GM13977 (cell line): ENCODE data around the gene C19orf25.
"Not testable (repeated sequence)": the region's sequence is repeated elsewhere in the genome, so short reads cannot be mapped to it uniquely, and the experiment has no call there.

Experiments
- DNase-seq: peaks from one replicate; pipeline ENCODE4 v3.0.0; 2012; ENCODE audit warnings: low spot score
- in situ Hi-C: fragments of 300-500 bp; cut with MboI; formaldehyde crosslinking; loops from one replicate; pipeline ENCODE4 v1.12.0; 2022; ENCODE audit warnings: low sequenced_read_pairs, low pct_unique_long_range_greater_than_20kb, mixed read lengths, inconsistent platforms; ENCODE audit not compliant: unreplicated experiment
- TF ChIP-seq, protein P1 (sequence below): IDR thresholded peaks from 2 replicates; pipeline ENCODE4 v1.5.1; 2012; ENCODE audit warnings: mild to moderate bottlenecking, control low read depth; ENCODE audit not compliant: insufficient read depth; ENCODE audit errors: extremely low read depth, missing control alignments

Gene C19orf25

DNA sequence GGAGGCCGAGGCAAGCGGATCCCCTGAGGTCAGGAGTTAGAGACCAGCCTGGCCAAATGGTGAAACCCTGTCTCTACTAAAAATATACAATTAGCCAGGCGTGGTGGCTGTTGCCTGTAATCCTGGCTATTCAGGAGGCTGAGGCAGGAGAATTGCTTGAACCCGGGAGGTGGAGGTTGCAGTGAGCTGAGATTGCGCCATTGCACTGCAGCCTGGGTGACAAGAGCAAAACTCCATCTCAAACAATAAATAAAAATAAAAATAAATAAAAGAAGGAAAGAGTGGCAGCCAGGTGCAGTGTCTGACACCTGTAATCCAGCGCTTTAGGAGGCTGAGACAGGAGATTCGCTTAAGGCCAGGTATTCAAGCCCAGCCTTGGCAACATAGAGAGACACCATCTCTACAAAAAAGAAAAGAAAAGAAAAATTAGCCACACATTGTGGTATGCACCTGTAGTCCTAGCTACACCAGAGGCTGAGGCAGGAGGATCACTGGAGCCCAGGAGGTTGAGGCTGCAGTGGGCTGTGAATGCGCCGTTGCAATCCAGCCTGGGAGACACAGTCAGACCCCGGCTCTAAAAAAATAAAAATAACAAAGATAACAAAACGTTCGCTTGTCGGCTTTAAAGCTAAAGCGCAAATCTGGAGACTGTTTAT is 23.5 kb upstream of the C19orf25 start:
- in situ Hi-C loops, result no loop called here
- DNase-seq, result no peak
- TF ChIP-seq, protein P1, sequence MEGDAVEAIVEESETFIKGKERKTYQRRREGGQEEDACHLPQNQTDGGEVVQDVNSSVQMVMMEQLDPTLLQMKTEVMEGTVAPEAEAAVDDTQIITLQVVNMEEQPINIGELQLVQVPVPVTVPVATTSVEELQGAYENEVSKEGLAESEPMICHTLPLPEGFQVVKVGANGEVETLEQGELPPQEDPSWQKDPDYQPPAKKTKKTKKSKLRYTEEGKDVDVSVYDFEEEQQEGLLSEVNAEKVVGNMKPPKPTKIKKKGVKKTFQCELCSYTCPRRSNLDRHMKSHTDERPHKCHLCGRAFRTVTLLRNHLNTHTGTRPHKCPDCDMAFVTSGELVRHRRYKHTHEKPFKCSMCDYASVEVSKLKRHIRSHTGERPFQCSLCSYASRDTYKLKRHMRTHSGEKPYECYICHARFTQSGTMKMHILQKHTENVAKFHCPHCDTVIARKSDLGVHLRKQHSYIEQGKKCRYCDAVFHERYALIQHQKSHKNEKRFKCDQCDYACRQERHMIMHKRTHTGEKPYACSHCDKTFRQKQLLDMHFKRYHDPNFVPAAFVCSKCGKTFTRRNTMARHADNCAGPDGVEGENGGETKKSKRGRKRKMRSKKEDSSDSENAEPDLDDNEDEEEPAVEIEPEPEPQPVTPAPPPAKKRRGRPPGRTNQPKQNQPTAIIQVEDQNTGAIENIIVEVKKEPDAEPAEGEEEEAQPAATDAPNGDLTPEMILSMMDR, result no peak

DNA sequence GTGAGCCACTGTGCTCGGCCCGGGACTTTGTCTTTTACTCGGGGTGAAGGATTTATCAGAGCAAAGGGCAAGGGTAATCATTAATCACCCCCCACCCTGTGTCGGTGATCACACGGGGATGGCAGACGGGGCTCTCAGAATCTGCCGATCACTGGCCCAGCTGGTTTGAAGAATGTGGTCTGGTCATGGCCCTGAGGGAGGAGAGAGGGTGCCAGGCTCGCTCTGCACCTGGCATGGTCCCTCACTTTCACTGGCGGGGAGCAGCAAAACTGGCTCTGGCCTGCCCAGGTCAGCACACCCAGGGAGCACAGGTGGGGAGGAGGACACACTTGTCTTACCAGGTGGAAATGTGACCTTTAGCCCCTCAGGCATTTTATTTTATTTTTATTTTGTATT is 22.2 kb upstream of the C19orf25 start:
- no peak for DNase-seq
- in situ Hi-C loops, result no loop called here

DNA sequence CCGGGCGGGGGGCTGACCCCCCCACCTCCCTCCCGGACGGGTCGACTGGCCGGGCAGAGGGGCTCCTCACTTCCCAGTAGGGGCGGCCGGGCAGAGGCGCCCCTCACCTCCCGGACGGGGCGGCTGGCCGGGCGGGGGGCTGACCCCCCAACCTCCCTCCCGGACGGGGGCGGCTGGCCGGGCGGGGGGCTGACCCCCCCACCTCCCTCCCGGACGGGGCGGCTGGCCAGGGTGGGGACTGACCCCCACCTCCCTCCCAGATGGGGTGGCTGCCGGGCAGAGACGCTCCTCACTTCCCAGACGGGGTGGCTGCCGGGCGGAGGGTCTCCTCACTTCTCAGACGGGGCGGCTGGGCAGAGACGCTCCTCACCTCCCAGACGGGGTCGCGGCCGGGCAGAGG is 20.2 kb upstream of the C19orf25 start:
- DNase-seq, in situ Hi-C loops: not testable (repeated sequence)

More for the DNA sequence above, 22.2 kb upstream of the C19orf25 start:
- TF ChIP-seq, protein P1, result no peak

DNA sequence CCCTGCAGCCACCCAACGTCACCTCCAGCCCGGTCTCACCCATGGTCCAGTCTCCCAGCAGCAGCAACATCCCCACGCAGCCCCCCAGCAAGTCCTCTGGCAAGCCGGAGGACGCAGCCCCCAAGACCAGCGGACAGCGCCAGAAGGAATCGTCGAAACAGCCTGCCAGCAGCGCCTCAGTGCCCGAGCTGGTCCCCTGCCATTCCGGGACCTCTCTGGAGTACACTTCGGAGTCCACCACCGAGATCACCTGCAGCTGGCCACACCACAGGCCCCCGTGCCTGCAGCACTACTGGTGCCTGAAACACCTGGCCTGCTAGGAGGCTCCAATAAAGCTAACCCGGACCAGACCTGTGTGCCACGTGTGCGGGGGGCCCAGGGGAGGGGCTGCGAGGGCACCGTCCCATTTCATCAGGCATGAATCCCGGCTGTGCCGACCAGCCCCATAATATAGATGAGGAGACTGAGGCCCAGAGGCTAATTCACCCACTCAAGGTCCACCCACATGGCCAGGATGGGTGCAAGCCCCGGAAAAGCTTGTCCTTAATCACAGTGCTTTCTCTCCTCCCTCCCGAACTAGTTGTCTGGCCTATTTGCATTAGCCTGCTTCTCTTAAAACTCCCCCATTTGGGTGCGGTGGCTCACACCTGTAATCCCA is 18.7 kb upstream of the C19orf25 start:
- in situ Hi-C loops, result no loop called here
- TF ChIP-seq, protein P1, result no peak
- DNase-seq, result no peak

DNA sequence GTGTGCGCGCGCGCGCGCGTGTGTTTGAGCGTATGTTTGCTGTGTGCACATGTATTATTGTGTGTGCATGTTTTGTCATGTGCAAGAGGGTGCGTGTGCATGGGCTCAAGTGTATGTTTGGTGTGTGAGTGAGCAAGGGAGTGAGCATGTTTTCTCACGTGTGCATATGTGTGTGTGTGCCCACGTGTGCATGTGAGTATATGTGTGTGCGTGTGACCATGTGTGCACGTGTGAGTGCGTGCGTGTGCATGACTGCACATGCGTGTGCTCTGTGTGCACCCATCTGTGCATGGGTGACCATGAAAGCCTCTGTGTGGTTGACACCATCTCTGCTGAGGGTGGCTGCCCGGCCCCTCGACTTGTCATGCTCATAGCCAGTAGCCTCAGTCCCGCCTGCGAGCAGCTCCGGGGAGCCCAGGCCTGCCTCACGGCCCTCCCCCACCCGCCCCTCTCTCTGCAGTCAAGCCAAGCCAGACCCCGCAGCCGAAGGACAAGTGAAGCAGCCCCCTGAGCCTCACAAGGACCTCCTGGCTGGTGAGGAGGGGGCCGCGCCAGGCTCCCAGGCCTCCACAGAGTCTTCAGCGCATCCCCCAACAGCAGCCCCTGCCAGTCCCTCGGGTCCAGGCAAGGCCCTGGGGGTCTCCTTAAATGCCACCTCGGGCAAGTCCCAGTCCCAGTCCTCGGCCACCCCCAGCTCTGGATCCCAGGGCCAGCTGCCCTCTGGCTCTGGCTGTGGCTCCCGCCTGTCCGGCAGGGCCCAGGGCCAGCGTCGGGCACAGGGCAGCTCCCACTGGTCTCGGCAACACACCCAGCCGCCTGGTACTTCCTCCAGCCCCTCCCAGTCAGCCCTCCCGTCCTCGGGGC is 17.9 kb upstream of the C19orf25 start:
- TF ChIP-seq, protein P1, result no peak
- no peak for DNase-seq
- in situ Hi-C loops, result no loop called here

DNA sequence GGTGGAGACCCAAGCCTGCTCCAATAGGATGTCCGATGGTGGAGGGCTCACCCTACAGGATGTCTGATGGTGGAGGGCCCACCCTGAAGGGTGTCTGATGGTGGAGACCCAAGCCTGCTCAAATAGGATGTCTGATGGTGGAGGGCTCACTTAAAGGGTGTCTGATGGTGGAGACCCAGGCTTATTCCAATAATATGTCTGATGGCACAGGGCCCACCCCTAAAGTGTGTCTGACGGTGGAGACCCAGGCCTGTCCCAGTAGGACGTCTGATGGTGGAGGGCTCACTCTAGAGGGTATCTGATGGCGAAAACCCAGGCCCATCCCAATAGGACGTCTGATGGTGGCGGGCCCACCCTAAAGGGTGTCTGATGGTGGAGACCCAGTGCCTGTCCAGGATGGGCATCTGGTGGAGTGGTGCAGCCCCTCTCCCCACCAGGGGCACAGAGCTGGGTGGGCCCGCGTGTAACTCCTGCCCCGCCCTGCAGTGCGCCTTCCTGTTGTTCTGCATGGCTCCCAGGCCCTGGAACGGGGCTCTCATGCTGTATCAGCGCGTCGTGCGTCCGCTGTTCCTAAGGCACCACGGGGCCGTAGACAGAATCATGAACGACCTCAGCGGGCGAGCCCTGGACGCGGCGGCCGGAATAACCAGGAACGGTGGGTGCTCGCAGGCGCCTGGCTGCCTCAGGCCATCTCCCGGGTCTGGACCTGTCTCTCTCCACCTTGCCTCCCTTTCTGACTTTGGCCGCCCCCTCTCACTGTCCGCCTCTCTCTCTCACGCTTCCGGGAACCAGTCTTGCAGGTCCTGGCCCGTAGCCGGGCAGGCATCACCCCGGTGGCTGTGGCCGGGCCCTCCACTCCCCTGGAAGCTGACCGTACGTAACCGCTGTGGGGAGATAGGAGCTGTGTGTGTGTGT is 17.0 kb upstream of the C19orf25 start:
- in situ Hi-C loops, result no loop called here
- TF ChIP-seq, protein P1, result no peak
- DNase-seq, result no peak
